ENCODE results near the gene FRY. TPM values are rescaled to one million over a fixed set of nuclear protein-coding genes. Genes with fewer than 3 reads are reported as not detected.

Gene FRY
- total and polyA plus RNA-seq, 11 donors, result 21.6 to 237 (median 165) TPM

GRCh38 chr13:32040052-32040642 is 8.6 kb downstream of the FRY start:
- no peaks in the 10 kb centered on the region for H3K27me3 ChIP-seq
- TF ChIP-seq, protein P1, sequence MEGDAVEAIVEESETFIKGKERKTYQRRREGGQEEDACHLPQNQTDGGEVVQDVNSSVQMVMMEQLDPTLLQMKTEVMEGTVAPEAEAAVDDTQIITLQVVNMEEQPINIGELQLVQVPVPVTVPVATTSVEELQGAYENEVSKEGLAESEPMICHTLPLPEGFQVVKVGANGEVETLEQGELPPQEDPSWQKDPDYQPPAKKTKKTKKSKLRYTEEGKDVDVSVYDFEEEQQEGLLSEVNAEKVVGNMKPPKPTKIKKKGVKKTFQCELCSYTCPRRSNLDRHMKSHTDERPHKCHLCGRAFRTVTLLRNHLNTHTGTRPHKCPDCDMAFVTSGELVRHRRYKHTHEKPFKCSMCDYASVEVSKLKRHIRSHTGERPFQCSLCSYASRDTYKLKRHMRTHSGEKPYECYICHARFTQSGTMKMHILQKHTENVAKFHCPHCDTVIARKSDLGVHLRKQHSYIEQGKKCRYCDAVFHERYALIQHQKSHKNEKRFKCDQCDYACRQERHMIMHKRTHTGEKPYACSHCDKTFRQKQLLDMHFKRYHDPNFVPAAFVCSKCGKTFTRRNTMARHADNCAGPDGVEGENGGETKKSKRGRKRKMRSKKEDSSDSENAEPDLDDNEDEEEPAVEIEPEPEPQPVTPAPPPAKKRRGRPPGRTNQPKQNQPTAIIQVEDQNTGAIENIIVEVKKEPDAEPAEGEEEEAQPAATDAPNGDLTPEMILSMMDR (IDR thresholded peaks at IDR 0.05), result no peak
- TF ChIP-seq POLR2A (IDR thresholded peaks at IDR 0.05), result no peak
- peaks cover 0 to 20% (median 0%) of the 10 kb centered on the region in 9 donors for H3K36me3 ChIP-seq
- H3K4me3 ChIP-seq, result no peak overlapping the region
- intact Hi-C loops (cut with DNase I), result no loop called here
- no peaks in the 10 kb centered on the region for H3K9me3 ChIP-seq
- no peak for DNase-seq
- H3K4me1 ChIP-seq, result peaks cover 0 to 50% (median 24%) of the 10 kb centered on the region in 12 donors
- no peak for ATAC-seq
- WGBS, 4 donors, result 86 to 90% (median 87%) methylated on average over 3 of the region's 3 CpGs
- H3K27ac ChIP-seq, result no peak overlapping the region

DNA sequence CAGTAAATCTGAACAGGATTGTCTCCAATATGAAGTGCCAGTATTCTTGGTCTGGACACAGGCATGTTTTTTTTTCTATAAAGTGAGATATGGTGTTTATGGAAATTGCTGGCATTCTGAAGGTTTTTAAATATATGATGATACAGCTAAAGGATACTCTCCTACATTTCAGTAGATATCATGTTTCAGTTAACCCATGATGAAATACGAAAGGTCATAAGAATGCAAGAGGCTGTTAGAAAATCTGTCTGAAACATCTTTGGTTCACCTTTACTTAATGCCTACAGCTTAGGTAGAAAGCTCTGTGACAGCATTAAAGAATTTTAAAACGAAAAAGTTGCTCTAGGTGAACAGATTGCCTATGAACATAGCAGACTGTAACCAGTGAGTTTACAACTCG is 9.1 kb downstream of the FRY start:
- no peak for TF ChIP-seq POLR2A (IDR thresholded peaks at IDR 0.05)
- TF ChIP-seq, protein P1 (IDR thresholded peaks at IDR 0.05), result no peak
- H3K27me3 ChIP-seq, result no peaks in the 10 kb centered on the region
- intact Hi-C loops (cut with DNase I), result no loop called here
- no peak overlapping the region for H3K4me3 ChIP-seq
- ATAC-seq, result no peak
- H3K9me3 ChIP-seq, result no peaks in the 10 kb centered on the region
- H3K36me3 ChIP-seq, result peaks cover 0 to 20% (median 0%) of the 10 kb centered on the region in 9 donors
- H3K4me1 ChIP-seq, result peaks cover 0 to 53% (median 27%) of the 10 kb centered on the region in 12 donors
- WGBS, 4 donors, result 90 to 92% (median 92%) methylated on average over 3 of the region's 3 CpGs
- DNase-seq, result no peak
- H3K27ac ChIP-seq, result no peak overlapping the region

- no peak for DNase-seq
- intact Hi-C loops (cut with DNase I), result no loop called here
- 89 to 97% (median 97%) methylated on average over 5 of the region's 5 CpGs for WGBS, 4 donors
- H3K4me3 ChIP-seq, result no peak overlapping the region
- no peak for ATAC-seq
- peaks cover 0 to 20% (median 0%) of the 10 kb centered on the region in 9 donors for H3K36me3 ChIP-seq
- H3K4me1 ChIP-seq, result peaks cover 0 to 52% (median 25%) of the 10 kb centered on the region in 12 donors
- H3K27ac ChIP-seq, result peak overlapping the region in 1 of 12 donors; percentile 23
- TF ChIP-seq POLR2A (IDR thresholded peaks at IDR 0.05), result no peak
- TF ChIP-seq, protein P1 (IDR thresholded peaks at IDR 0.05), result no peak
- no peaks in the 10 kb centered on the region for H3K27me3 ChIP-seq
- no peaks in the 10 kb centered on the region for H3K9me3 ChIP-seq
Measured at GRCh38 chr13:32041429-32041828, 9.9 kb downstream of the FRY start.

- peak overlapping the region in 1 of 12 donors; percentile 29 for H3K27ac ChIP-seq
- peaks cover 0 to 20% (median 0%) of the 10 kb centered on the region in 9 donors for H3K36me3 ChIP-seq
- intact Hi-C loops (cut with DNase I), result no loop called here
- no peak for ATAC-seq
- TF ChIP-seq, protein P1 (IDR thresholded peaks at IDR 0.05), result no peak
- no peak for TF ChIP-seq POLR2A (IDR thresholded peaks at IDR 0.05)
- H3K4me3 ChIP-seq, result no peak overlapping the region
- H3K4me1 ChIP-seq, result peaks cover 0 to 55% (median 25%) of the 10 kb centered on the region in 12 donors
- no peaks in the 10 kb centered on the region for H3K27me3 ChIP-seq
- no peak for DNase-seq
- H3K9me3 ChIP-seq, result no peaks in the 10 kb centered on the region
Measured at GRCh38 chr13:32042551-32042950, 11.0 kb downstream of the FRY start.

Measured in heart left ventricle (tissue), 16 donors.